GM18517 (cell line): ENCODE results near the gene UTP20.

Experiments used
- ATAC-seq: cut with Tn5 transposase; IDR thresholded peaks from one replicate; pipeline ENCODE4 v1.9.1; 2021; ENCODE audit warnings: mild to moderate bottlenecking, moderate library complexity; ENCODE audit not compliant: unreplicated experiment

UTP20 gene

DNA sequence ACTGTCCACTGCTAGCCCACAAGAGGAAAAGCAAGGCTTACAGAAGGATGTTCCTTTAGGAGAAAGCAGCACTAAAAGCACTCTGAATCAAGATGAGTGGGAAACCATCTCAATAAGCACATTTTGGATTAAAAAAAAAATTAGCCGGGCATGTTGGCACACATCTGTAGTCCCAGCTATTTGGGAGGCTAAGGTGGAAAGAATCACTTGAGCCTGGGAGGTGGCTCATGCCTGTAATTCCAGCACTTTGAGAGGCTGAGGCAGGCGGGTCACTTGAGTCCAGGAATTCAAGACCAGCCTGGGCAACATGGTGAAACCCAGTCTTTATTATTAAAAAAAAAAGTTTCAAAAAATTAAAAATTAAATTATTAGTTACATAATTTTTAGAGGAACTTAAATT, 144.7 kb downstream of the UTP20 start:
- ATAC-seq, result no peak

DNA sequence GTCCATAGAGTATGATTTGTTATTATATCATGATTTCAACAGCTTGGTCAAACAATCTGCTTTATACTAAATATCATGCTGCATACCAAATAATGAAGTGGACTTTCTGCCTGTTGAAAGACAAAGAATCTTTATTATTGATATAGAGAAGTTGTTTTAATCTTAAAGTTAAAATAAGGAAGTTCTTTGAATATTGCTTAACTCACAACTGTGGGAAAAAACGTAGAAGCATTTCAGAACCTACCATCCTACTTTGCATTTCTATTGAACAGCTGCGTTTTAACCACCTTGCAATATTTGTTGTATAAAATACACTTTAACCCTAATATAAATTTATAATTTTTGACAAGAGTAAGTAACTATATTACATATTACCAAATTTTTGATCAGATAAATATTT, 150.6 kb downstream of the UTP20 start:
- ATAC-seq, result no peak

DNA sequence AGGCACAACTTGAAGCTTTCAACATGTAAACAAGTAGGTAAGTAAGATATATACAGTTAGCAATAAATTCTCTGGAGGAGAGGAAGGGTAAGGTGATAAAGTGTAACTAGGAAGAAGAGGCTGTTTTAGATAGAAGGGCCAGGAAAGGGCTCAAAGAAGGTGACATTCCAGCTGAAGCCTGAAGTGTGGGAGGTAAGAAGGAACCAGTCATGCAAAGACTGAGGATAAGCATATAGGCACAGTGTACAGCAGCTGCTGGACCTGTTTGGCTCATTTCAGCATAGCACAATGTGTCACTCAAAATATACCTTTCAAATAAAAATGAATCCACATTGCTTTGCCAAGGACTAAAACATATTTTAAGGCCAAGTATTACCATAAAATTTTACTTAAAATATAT, 156.2 kb downstream of the UTP20 start:
- no peak for ATAC-seq
